CD4-positive, CD25-positive, alpha-beta regulatory T cell (primary cell): ENCODE measurements around the gene FRZB. TPM values are rescaled to one million over a fixed set of nuclear protein-coding genes. Genes with fewer than 3 reads are reported as not detected.

Experiments used
- ATAC-seq, 2 donors: fragments of 150-1000 bp; cut with Tn5 transposase; one replicate each; pipeline ENCODE4 v1.10.0; 2021; ENCODE audit warnings: low read depth in 2 of 2, moderate number of reproducible peaks in 2 of 2, moderate library complexity in 1 of 2
- DNase-seq, 3 donors: peaks; one replicate each; pipeline versions ENCODE4 v3.0.0 to v3.0.0-alpha.2; 2012 to 2022; ENCODE audit warnings: mixed read lengths in 1 of 3
- H3K27ac ChIP-seq: one replicate; pipeline ENCODE4 v1.7.0; 2013; ENCODE audit warnings: mild to moderate bottlenecking, low read length; ENCODE audit not compliant: insufficient read depth, poor library complexity, severe bottlenecking
- H3K27me3 ChIP-seq: one replicate; pipeline ENCODE4 v1.7.0; 2013; ENCODE audit warnings: low read length; ENCODE audit not compliant: control insufficient read depth, insufficient read depth
- H3K36me3 ChIP-seq: one replicate; pipeline ENCODE4 v1.7.0; 2013; ENCODE audit warnings: mild to moderate bottlenecking, low read length, moderate library complexity; ENCODE audit not compliant: control insufficient read depth, insufficient read depth
- H3K4me1 ChIP-seq: 2 replicates; pipeline ENCODE4 v1.7.0; 2013; ENCODE audit warnings: mild to moderate bottlenecking, low read length; ENCODE audit not compliant: insufficient read depth, control insufficient read depth, poor library complexity, severe bottlenecking
- H3K4me3 ChIP-seq: one replicate; pipeline ENCODE4 v1.7.0; 2013; ENCODE audit warnings: low read depth, mild to moderate bottlenecking, low read length, moderate library complexity
- H3K9me3 ChIP-seq, 2 experiments: 1 replicate in 1 of 2; 2 replicates in 1 of 2; pipeline ENCODE4 v1.7.0; 2013; ENCODE audit warnings: low read length in 2 of 2, mild to moderate bottlenecking in 1 of 2, moderate library complexity in 1 of 2; ENCODE audit not compliant: control insufficient read depth in 2 of 2
- H3K27ac Mint-ChIP-seq, 3 donors: one replicate each; pipeline ENCODE4 v1.8.0; 2020 to 2022; ENCODE audit warnings: mild to moderate bottlenecking in 3 of 3, mixed read lengths in 3 of 3, moderate library complexity in 2 of 3
- H3K27me3 Mint-ChIP-seq: one replicate; pipeline ENCODE4 v1.8.0; 2022; ENCODE audit warnings: mild to moderate bottlenecking, mixed read lengths
- H3K36me3 Mint-ChIP-seq: one replicate; pipeline ENCODE4 v1.8.0; 2020; ENCODE audit warnings: mixed read lengths
- H3K4me1 Mint-ChIP-seq, 4 donors: one replicate each; pipeline ENCODE4 v1.8.0; 2020 to 2022; ENCODE audit warnings: mixed read lengths in 4 of 4, mild to moderate bottlenecking in 1 of 4
- H3K4me3 Mint-ChIP-seq, 4 donors: one replicate each; pipeline ENCODE4 v1.8.0; 2020 to 2022; ENCODE audit warnings: mild to moderate bottlenecking in 4 of 4, mixed read lengths in 4 of 4, moderate library complexity in 3 of 4
- H3K9me3 Mint-ChIP-seq, 7 donors: one replicate each; pipeline ENCODE4 v1.8.0; 2020 to 2022; ENCODE audit warnings: mixed read lengths in 7 of 7, mild to moderate bottlenecking in 3 of 7, moderate library complexity in 2 of 7
- polyA plus RNA-seq, 4 donors: library from polyadenylated mRNA; unstranded; fragments of 300-500 nt; fragmentation: Illumina TruSeq; gene quantifications; one replicate each; pipeline ENCODE4 v1.2.3, GENCODE V29; 2021
- total RNA-seq: library from RNA; stranded (reverse); gene quantifications from one replicate; pipeline ENCODE4 v1.2.3, GENCODE V29; 2022

The FRZB gene
- total and polyA plus RNA-seq, 5 donors from 2014 or later = not detected

DNA sequence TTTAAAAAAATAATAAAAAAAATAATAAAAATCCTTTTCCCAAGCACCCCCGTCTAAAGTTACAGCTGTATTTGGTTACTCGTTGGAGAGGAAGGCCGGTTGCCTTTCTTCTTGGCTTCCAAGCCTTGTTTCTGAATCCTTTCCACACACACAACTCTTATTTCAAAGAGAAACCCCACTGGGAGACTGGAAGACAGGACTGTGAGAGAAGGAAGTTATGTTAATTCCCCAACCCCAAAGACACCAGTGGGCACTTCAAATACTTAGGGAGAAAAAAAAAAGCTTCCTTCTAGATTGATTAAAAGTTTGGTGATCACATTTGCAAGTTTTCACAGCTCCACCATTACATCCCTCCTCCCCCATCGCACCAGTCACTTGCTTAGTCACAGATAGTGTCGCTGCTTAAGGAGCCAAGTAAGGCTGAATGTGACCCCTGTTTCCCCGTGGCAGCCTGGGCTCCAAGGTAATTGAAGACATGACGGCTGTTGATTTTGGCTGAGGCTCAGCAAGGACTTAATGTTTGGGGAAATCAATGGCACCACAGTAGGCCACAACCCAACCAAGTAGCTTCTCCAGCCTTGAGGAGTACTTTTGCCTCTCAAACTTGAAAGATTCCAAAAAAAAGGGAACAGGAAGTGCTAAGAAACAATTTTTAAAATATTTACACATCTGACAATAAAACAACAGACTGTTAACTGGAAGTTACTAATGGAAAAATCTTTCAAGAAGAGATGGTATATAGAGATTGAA lies 40.8 kb upstream of the FRZB start:
- no peak for DNase-seq

DNA sequence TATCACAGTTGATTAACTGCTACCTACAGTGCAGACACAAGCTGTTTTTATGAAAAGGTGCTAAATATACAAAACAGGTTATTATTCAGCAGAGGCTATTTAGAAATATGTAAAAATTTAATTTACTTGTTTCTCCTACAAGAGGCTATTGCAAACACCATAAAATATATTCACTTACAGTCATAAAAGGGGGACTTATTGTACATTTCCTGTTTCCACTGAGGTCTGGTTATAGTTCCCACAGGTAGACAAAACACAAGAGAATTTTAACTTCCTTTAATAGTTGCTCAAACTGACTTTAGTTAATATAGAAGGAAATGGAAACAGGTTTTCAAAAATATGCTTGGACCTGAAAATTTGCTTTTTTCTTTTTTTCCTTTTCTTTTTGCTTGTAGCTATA lies 40.0 kb upstream of the FRZB start:
- Mint-ChIP-seq H3K4me1 (no peaks in the 10 kb centered on the region), H3K36me3 (no peaks in the 10 kb centered on the region), H3K4me3 (no peak overlapping the region), H3K9me3 (peaks cover 0 to 1% (median 0%) of the 10 kb centered on the region in 7 donors), H3K27me3 (no peaks in the 10 kb centered on the region), H3K27ac (no peak overlapping the region)
- H3K27me3 ChIP-seq = no peaks in the 10 kb centered on the region
- H3K4me3 ChIP-seq = no peak overlapping the region
- no peaks in the 10 kb centered on the region for H3K36me3 ChIP-seq
- ATAC-seq = no peak
- H3K9me3 ChIP-seq = no peaks in the 10 kb centered on the region
- H3K27ac ChIP-seq = no peak overlapping the region
- no peaks in the 10 kb centered on the region for H3K4me1 ChIP-seq
- no peak for DNase-seq

More for the DNA sequence above, 40.8 kb upstream of the FRZB start:
- Histone ChIP-seq H3K9me3 (no peaks in the 10 kb centered on the region), H3K27me3 (no peaks in the 10 kb centered on the region), H3K27ac (no peak overlapping the region), H3K4me1 (no peaks in the 10 kb centered on the region), H3K4me3 (no peak overlapping the region), H3K36me3 (no peaks in the 10 kb centered on the region)
- H3K36me3 Mint-ChIP-seq = no peaks in the 10 kb centered on the region
- H3K27me3 Mint-ChIP-seq = no peaks in the 10 kb centered on the region
- no peak for ATAC-seq
- H3K4me3 Mint-ChIP-seq = no peak overlapping the region
- peaks cover 0 to 1% (median 0%) of the 10 kb centered on the region in 7 donors for H3K9me3 Mint-ChIP-seq
- H3K27ac Mint-ChIP-seq = no peak overlapping the region
- H3K4me1 Mint-ChIP-seq = no peaks in the 10 kb centered on the region

DNA sequence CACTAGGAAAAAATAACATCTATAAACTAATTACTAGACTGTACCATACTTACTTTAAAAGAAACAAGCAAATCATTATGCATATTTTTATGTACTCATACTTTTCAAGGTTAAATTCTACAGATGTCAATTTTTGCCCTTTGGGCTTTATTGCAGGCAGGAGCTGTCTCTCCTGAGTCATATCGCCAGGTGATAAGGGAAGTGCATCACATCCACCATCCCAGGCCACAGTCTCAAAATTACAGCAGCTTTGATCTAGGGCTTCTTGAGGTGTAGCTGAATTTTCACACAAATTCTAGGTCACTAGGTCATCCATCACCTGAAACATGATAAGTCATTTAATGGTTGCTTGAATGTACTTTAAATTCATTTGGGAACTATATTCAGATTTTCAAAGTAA lies 38.4 kb upstream of the FRZB start:
- H3K4me3 Mint-ChIP-seq = no peak overlapping the region
- H3K4me3 ChIP-seq = no peak overlapping the region
- no peaks in the 10 kb centered on the region for H3K36me3 Mint-ChIP-seq
- no peaks in the 10 kb centered on the region for H3K27me3 ChIP-seq
- no peak overlapping the region for H3K27ac Mint-ChIP-seq
- no peaks in the 10 kb centered on the region for H3K36me3 ChIP-seq
- no peaks in the 10 kb centered on the region for H3K4me1 ChIP-seq
- no peaks in the 10 kb centered on the region for H3K27me3 Mint-ChIP-seq
- ATAC-seq = no peak
- H3K9me3 ChIP-seq = no peaks in the 10 kb centered on the region
- no peaks in the 10 kb centered on the region for H3K4me1 Mint-ChIP-seq
- H3K9me3 Mint-ChIP-seq = peaks cover 0 to 1% (median 0%) of the 10 kb centered on the region in 7 donors
- H3K27ac ChIP-seq = no peak overlapping the region
- DNase-seq = no peak

DNA sequence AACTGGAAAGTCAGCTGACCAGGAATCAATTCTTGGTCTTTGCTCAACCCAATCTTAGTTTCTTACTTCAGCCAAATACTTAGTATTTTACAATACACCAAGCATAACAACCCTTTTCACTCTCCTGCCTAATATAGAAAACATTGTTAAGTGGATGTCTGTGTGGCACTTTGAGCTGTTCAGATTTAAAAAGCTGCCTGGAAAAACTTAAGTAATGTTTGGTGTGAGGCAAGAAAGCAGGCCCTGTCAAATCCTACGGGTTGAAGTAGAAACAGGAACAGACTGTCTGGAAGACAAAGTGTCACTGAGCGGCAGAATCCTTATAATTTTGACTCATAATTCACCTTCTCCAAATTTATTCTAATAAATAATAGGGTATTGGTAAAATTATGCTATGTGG lies 37.1 kb upstream of the FRZB start:
- Histone ChIP-seq H3K9me3 (no peaks in the 10 kb centered on the region), H3K27me3 (no peaks in the 10 kb centered on the region), H3K4me3 (no peak overlapping the region), H3K4me1 (no peaks in the 10 kb centered on the region), H3K36me3 (no peaks in the 10 kb centered on the region), H3K27ac (no peak overlapping the region)
- Mint-ChIP-seq H3K9me3 (peaks cover 0 to 1% (median 0%) of the 10 kb centered on the region in 7 donors), H3K27me3 (no peaks in the 10 kb centered on the region), H3K27ac (no peak overlapping the region), H3K4me1 (no peaks in the 10 kb centered on the region), H3K4me3 (no peak overlapping the region), H3K36me3 (no peaks in the 10 kb centered on the region)
- DNase-seq = no peak
- no peak for ATAC-seq

DNA sequence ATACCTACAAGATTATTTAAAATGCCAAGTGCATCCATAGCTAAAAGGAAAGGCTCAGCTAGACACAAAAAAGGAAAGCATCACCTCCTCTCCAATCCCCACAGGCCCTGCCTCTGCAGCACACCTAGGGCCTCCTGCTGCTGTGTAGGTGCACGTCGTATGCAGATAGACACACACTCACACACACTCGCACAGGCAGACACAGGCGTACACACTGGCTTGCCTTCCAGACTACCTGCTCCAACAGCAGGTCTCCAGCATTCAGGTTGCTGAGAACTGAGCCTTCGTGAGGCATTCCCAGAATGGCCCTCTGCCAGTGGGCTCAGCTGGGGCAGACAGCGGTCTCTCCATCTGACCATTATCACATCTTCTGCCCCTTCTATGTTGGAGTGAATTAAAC lies 35.3 kb upstream of the FRZB start:
- H3K27ac ChIP-seq = no peak overlapping the region
- H3K9me3 Mint-ChIP-seq = no peaks in the 10 kb centered on the region
- H3K36me3 ChIP-seq = no peaks in the 10 kb centered on the region
- no peak overlapping the region for H3K4me3 ChIP-seq
- H3K27ac Mint-ChIP-seq = no peak overlapping the region
- H3K4me1 Mint-ChIP-seq = no peaks in the 10 kb centered on the region
- no peaks in the 10 kb centered on the region for H3K27me3 ChIP-seq
- H3K27me3 Mint-ChIP-seq = no peaks in the 10 kb centered on the region
- no peak overlapping the region for H3K4me3 Mint-ChIP-seq
- H3K9me3 ChIP-seq = no peaks in the 10 kb centered on the region
- no peaks in the 10 kb centered on the region for H3K36me3 Mint-ChIP-seq
- H3K4me1 ChIP-seq = no peaks in the 10 kb centered on the region
- no peak for DNase-seq
- no peak for ATAC-seq

DNA sequence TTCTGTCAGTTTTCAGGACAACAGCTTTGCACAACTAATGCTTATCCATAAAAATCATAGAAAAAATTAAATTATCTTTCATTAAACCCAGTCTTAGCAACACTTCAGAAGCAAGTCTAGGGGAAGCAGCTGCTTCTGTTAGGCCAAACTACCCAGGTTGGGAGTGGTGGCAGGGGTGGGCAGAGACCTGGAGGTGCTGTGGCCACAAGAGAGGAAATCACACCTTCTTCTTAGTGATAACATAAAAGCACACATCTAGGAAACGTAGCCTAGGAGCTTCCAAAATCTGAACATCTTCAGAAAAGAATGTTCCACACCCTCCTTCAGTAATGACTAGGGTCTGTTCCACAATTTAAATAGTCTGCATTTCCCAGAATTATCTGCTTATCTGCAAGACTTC lies 32.3 kb upstream of the FRZB start:
- Mint-ChIP-seq H3K4me3 (no peak overlapping the region), H3K27ac (no peak overlapping the region), H3K4me1 (no peaks in the 10 kb centered on the region), H3K27me3 (no peaks in the 10 kb centered on the region), H3K36me3 (no peaks in the 10 kb centered on the region), H3K9me3 (no peaks in the 10 kb centered on the region)
- Histone ChIP-seq H3K4me3 (no peak overlapping the region), H3K4me1 (no peaks in the 10 kb centered on the region), H3K36me3 (no peaks in the 10 kb centered on the region), H3K9me3 (no peaks in the 10 kb centered on the region), H3K27me3 (no peaks in the 10 kb centered on the region), H3K27ac (no peak overlapping the region)
- ATAC-seq (no peak), DNase-seq (no peak)

DNA sequence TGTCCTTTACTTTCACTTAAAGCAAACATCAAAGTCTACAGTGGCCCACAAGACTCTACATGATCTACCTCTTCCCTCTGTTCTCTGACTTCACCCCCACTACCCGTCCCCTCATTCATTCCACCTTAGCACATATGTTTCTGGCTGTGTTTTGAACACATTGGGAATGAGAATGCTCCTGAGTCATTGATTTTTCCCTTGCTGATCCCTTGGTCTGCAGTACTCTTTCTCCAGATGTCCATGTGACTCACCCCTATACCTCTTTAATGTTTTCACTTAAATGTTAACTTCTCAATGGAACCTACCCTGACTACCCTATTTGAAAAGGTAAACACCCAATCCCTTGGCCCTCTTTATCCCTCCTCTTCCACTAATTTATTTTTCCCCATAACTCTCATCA lies 30.7 kb upstream of the FRZB start:
- Histone ChIP-seq H3K4me1 (no peaks in the 10 kb centered on the region), H3K27ac (no peak overlapping the region), H3K27me3 (no peaks in the 10 kb centered on the region), H3K4me3 (no peak overlapping the region), H3K9me3 (no peaks in the 10 kb centered on the region), H3K36me3 (no peaks in the 10 kb centered on the region)
- no peaks in the 10 kb centered on the region for H3K27me3 Mint-ChIP-seq
- H3K36me3 Mint-ChIP-seq = no peaks in the 10 kb centered on the region
- no peak overlapping the region for H3K4me3 Mint-ChIP-seq
- no peaks in the 10 kb centered on the region for H3K4me1 Mint-ChIP-seq
- no peaks in the 10 kb centered on the region for H3K9me3 Mint-ChIP-seq
- H3K27ac Mint-ChIP-seq = no peak overlapping the region
- ATAC-seq = no peak
- DNase-seq = no peak

DNA sequence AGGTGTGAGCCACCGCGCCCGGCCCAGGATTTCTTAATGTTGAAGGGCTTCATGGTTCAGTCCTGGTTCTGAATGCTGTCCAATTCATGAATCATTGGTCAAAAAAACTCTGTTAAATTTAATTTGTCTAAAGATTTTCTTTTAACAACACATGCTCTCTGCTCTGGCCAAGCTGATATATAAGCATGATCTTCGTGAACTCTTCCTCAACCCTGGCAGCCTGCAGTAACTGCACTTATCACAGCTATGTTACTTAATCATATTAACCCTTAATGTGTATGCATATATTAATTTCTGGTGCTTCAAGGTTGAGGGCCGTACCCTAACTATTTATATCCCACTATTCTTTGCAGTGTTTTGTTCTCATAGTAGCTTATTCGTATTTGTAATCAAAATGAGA lies 29.4 kb upstream of the FRZB start:
- H3K9me3 Mint-ChIP-seq = no peaks in the 10 kb centered on the region
- no peaks in the 10 kb centered on the region for H3K27me3 Mint-ChIP-seq
- H3K27ac Mint-ChIP-seq = no peak overlapping the region
- DNase-seq (no peak), ATAC-seq (no peak)
- H3K4me3 Mint-ChIP-seq = no peak overlapping the region
- Histone ChIP-seq H3K4me3 (no peak overlapping the region), H3K9me3 (no peaks in the 10 kb centered on the region), H3K36me3 (no peaks in the 10 kb centered on the region), H3K4me1 (no peaks in the 10 kb centered on the region), H3K27me3 (no peaks in the 10 kb centered on the region), H3K27ac (no peak overlapping the region)
- H3K36me3 Mint-ChIP-seq = no peaks in the 10 kb centered on the region
- H3K4me1 Mint-ChIP-seq = peaks cover 0 to under 1% (median 0%) of the 10 kb centered on the region in 4 donors
